CD4-positive, alpha-beta T cell treated with Interleukin-4 for 4 hours (primary cell): ENCODE data around the gene MDH1.

Source experiments
- DNase-seq: peaks from one replicate; pipeline ENCODE4 v3.0.0-alpha.2; 2020

MDH1 gene

GRCh38 chr2:63639344-63639743, 50.6 kb downstream of the MDH1 start:
- DNase-seq: no peak

DNA sequence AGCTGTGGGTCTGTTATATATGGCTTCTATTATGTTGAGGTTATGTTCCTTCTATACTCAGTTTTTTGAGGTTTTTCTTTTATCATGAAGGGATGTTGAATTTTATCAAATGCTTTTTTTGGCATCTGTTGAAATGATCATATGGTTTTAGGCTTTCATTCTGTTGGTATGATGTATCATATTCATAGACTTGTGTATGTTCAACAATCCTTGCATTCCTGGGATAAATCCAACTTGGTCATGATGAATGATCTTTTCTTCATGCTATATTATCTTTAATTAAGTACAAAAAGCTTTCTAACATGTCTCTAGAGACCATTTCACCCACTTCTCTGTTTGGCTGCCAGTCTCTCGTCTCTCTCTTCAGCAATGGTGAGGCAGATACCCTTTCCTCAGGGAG, 54.2 kb downstream of the MDH1 start:
- no peak for DNase-seq

- no peak for DNase-seq
Measured at GRCh38 chr2:63643486-63643885, 54.7 kb downstream of the MDH1 start.

GRCh38 chr2:63648632-63649031, 59.9 kb downstream of the MDH1 start:
- no peak for DNase-seq

- DNase-seq: no peak
Measured at GRCh38 chr2:63649829-63650228, 61.1 kb downstream of the MDH1 start.

DNA sequence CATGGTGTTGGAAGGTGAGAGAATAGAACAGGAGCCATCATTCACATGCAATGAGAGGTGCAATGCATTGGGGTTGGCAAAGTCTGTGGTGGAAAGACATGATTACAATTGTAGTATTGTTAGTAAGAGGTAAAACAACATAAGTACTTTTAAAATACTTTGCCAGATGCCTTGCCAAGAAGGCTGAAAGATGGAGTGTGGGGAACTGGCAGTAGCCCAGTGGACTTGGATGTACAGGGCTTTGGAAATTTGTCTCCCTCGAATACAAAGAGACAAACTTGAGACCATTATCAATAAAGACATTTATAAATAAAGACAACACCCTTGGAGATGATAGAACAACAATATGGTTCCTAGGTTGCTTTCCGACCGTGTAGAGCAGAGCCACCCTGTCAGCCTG, 62.0 kb downstream of the MDH1 start:
- DNase-seq: no peak

GRCh38 chr2:63651356-63651755, 62.6 kb downstream of the MDH1 start:
- DNase-seq: no peak

- no peak for DNase-seq
Measured at GRCh38 chr2:63651861-63652651, 63.3 kb downstream of the MDH1 start.

- DNase-seq: no peak
Measured at GRCh38 chr2:63652652-63652985, 63.9 kb downstream of the MDH1 start.

- no peak for DNase-seq
Measured at GRCh38 chr2:63654959-63655358, 66.2 kb downstream of the MDH1 start.
